Kidney epithelial cell (primary cell): Measurements from ENCODE around the gene SLC29A3. TPM values are rescaled to one million over a fixed set of nuclear protein-coding genes. Genes with fewer than 3 reads are reported as not detected.

Experiments
- DNase-seq: peaks from one replicate; pipeline ENCODE4 v3.0.0-alpha.2; 2010; ENCODE audit warnings: low read depth
- H3K27me3 ChIP-seq: 2 replicates; pipeline ENCODE4 v1.6.0; 2011; ENCODE audit warnings: low read length; ENCODE audit not compliant: control insufficient read depth, insufficient read depth
- H3K36me3 ChIP-seq: 2 replicates; pipeline ENCODE4 v1.5.1; 2011; ENCODE audit warnings: low read length; ENCODE audit not compliant: control insufficient read depth, insufficient read depth
- H3K4me3 ChIP-seq: 2 replicates; pipeline ENCODE4 v1.5.1; 2011; ENCODE audit warnings: low read depth, mild to moderate bottlenecking, control low read depth, low read length
- total RNA-seq: library from RNA; depleted of rRNA; stranded (reverse); fragments of >200 nt; gene quantifications from 2 replicates; pipeline ENCODE4 v1.2.3, GENCODE V29; 2015
- TF ChIP-seq, protein P1 (sequence below): IDR thresholded peaks from 2 replicates; pipeline ENCODE4 v1.5.1; 2011; ENCODE audit warnings: mild to moderate bottlenecking, moderate library complexity, low read length, control low read depth, inconsistent platforms; ENCODE audit not compliant: insufficient read depth, poor library complexity, severe bottlenecking

The SLC29A3 gene
- total RNA-seq, 1 donor from 2014 or later, result 3.6 TPM

DNA sequence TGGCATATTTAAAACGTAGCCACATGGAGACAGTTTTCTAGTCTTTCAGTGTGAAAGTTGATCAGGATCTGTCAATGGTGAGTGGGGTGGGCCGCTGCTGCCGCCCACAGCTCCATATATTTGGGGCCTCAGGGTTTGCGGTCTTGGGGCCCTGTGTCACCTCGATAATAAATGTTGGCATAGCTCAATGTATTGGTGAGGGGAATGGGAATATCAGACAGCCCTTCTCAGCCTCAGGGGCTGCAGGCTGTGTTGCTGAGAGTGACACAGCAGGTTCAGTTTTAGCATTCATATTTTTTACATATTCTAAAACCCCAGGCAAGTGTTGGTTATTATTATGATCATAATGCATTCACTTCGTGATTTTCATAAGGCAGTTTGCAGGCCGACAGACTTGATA lies 82.9 kb downstream of the SLC29A3 start:
- TF ChIP-seq, protein P1, sequence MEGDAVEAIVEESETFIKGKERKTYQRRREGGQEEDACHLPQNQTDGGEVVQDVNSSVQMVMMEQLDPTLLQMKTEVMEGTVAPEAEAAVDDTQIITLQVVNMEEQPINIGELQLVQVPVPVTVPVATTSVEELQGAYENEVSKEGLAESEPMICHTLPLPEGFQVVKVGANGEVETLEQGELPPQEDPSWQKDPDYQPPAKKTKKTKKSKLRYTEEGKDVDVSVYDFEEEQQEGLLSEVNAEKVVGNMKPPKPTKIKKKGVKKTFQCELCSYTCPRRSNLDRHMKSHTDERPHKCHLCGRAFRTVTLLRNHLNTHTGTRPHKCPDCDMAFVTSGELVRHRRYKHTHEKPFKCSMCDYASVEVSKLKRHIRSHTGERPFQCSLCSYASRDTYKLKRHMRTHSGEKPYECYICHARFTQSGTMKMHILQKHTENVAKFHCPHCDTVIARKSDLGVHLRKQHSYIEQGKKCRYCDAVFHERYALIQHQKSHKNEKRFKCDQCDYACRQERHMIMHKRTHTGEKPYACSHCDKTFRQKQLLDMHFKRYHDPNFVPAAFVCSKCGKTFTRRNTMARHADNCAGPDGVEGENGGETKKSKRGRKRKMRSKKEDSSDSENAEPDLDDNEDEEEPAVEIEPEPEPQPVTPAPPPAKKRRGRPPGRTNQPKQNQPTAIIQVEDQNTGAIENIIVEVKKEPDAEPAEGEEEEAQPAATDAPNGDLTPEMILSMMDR, result no peak
- Histone ChIP-seq H3K4me3 (no peak overlapping the region), H3K36me3 (no peaks in the 10 kb centered on the region), H3K27me3 (peaks cover 50% of the 10 kb centered on the region)
- DNase-seq, result no peak

DNA sequence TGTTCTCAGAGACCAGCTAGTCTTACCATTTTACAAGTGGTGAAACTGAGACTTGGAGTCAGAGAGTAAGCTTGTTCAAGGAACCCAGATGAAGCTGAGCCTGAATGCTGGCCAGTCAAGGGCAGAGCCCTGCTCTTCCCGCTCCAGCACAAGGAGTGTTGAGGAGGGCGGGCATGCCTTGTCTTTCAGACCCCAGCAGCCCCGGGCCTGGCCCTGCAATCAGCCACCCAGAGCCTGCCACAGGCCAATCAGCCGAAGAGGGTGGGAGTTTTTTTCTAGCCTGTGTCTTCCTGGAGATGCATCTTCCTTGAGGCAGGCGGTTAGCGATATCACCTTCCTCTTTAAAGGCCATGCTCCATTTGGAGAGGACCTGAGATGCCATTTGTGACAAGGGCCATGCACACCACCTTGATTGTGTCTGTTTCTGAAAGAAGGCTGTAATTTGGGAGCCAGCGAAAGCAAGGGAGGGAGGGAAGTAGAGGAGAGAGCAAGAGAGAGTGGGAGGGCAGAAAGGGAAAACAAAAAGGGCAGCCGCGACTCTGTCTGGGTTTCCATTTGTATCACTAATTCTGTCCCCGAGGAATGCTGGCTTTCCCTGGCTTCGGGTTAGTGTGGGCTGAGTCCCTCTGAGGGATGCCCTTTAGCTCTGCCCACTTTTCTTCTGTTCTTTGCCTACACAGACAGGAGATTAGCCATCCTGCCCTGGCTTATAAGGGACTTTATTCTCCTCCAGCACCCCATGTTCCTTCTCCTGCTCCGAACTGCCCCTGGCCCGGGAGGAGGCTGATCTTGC lies 85.6 kb downstream of the SLC29A3 start:
- no peak for DNase-seq
- TF ChIP-seq, protein P1, result no peak
- Histone ChIP-seq H3K4me3 (no peak overlapping the region), H3K27me3 (peaks cover 31% of the 10 kb centered on the region), H3K36me3 (no peaks in the 10 kb centered on the region)

DNA sequence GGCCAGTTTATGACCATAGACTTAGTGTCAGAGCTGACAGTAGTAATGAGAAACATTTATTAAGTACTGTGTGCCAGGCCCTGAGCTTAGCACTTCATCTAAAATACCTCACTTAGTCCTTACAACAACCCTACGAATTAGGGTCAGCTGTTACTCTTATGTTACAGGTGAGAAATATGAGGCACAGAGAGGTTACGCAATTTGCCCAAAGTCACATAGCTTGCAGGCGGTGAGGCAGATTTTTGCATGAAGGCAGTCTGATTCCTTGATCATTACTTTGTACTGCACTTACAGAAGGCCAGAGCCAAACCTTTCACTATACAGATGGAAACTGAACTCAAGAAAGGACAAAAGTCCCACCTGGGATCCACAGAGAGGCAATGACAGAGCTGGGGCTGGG lies 87.8 kb downstream of the SLC29A3 start:
- no peak for DNase-seq
- Histone ChIP-seq H3K4me3 (no peak overlapping the region), H3K27me3 (peaks cover 21% of the 10 kb centered on the region), H3K36me3 (no peaks in the 10 kb centered on the region)
- TF ChIP-seq, protein P1, result no peak

DNA sequence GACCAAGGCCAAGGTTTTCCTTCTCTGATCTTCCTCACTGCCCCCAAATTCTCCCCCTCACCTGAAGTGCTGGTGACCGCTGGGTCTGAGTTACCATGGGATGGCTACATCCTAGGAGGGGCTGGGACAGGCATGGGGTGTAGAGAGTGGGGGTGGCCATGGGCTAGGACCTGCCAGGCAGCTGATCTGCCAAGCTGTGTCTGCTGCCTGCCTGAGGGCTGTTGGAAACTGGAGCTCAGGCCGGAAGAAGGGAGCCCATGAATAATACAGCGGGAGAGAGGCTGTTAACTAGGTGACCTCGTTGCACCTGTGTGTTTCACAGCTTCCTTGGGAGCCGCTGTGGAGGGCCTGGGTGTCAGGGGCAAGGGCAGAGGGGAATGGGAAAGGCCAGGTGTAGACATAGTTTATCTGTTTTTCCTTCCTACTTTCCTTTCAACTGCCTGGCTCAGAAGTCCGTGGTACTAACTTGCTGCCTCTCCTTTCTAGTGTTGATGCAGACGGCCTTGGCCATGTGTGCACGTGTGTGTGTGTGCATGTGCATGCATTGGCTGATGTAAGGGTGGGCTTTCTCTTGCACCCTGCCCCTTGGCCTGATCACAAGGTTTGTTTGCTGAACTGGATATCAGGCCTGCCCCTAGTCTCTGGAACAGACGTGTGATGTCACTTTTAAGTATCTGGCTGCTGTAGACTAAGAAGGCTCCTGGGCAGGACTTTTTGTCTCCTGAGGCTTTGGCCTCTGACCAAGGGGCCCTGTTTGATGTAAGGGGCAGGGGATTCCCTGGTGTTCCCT lies 89.6 kb downstream of the SLC29A3 start:
- no peak for DNase-seq
- TF ChIP-seq, protein P1, result no peak
- Histone ChIP-seq H3K36me3 (no peaks in the 10 kb centered on the region), H3K27me3 (peaks cover 19% of the 10 kb centered on the region), H3K4me3 (no peak overlapping the region)

DNA sequence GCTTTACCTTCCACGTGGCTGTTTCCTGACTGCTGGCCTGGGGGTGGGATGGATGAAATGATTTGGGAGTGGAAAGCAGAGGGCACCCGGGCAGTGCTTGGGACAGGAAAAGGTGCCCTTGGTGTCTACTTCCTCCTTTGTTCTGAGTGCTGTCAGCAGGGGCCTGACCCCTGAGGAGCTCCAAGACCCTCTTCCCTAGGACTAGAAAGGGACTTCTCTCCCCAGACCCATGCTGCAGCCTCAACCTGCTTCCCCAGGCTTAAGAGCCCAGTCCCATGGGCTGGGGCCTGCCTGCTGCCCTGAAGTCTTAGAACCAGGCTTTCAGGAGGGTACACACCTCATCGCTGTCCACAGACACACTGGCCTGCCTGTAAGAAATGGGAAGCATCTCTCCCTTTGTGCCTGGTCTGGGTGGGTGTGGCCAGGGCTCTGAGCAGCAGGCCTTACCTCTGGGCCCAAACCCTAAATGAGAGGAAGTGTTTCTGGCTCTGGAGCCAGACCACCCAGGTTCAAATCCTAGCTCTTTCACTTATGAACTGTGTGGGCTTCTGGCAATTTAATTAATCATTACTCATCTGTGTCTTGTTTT lies 90.6 kb downstream of the SLC29A3 start:
- Histone ChIP-seq H3K36me3 (no peaks in the 10 kb centered on the region), H3K27me3 (peaks cover 16% of the 10 kb centered on the region), H3K4me3 (no peak overlapping the region)
- TF ChIP-seq, protein P1, result no peak
- DNase-seq, result no peak

Other genes starting within 250 kb of the SLC29A3 start
- gene UNC5B, start 106.7 kb upstream of the SLC29A3 start, total RNA-seq, result 26.9 and 27.5 TPM in 2 replicates
- 0.04 and 0.14 TPM in 2 replicates for gene CDH23, start 77.7 kb downstream of the SLC29A3 start, total RNA-seq